DMS 273 (cell line): ENCODE results near the gene CCL17.
A peak's percentile ranks its signal among the peaks of the same experiment; 100 is the strongest.
"Not testable (repeated sequence)": the region's sequence is repeated elsewhere in the genome, so short reads cannot be mapped to it uniquely, and the experiment has no call there.

Experiments
- DNase-seq: peaks from one replicate; lab custom pipeline; 2025; ENCODE audit not compliant: unreplicated experiment; lab: John Stamatoyannopoulos, UW

CCL17 gene

DNA sequence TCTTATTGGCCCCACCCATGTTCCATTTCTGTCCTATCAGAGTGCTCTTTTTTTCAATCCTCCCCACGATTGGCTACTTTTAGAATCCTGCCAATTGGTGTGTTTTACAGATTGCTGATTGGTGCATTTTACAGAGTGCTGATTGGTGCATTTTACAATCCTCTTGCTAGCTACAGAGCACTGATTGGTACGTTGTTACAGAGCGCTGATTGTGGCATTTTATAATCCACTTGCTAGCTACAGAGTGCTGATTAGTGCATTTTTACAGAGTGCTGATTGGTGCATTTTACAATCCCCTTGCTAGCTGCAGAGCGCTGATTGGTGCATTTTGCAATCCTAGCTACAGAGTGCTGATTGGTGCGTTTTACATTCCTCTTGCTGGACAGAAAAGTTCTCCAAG is 9.5 kb upstream of the CCL17 start:
- DNase-seq: no peak

DNA sequence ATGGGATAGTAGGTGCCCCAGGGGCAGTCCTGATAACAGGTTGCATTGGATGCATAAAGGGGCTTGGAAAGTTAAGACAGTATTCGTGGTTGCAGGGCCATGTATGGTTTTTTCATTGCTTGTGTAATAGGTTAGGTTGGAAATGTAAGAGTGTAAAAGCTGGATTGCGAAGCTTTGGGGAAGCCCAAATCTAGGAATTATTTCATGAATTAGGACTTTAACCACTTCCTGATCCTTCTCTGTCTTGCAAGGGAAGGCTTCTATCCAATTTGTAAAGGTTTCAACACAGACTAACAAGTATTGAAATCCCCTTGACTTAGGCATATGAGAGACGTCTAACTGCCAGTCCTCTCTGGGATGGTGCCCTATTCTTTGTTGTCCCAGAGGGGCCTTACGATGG is 7.8 kb upstream of the CCL17 start:
- DNase-seq: no peak

DNA sequence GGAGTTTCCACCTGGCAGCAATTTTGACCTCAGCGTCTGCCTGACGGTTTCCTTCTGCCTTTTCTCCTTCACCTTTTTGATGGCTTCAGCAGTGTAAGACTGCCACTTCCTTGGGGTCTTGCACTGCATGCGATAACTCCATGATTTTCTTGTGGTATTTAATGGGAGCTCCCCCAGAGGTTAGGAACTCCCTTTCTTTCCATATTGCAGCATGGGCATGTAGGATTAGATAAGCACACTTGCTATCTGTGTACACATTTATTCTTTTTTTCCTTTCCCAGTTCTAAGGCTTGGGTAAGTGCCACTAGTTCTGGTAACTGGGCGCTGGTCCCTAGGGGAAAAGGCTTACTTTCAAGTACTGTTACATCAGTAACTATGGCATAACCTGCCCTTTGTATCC is 7.1 kb upstream of the CCL17 start:
- not testable (repeated sequence) for DNase-seq

DNA sequence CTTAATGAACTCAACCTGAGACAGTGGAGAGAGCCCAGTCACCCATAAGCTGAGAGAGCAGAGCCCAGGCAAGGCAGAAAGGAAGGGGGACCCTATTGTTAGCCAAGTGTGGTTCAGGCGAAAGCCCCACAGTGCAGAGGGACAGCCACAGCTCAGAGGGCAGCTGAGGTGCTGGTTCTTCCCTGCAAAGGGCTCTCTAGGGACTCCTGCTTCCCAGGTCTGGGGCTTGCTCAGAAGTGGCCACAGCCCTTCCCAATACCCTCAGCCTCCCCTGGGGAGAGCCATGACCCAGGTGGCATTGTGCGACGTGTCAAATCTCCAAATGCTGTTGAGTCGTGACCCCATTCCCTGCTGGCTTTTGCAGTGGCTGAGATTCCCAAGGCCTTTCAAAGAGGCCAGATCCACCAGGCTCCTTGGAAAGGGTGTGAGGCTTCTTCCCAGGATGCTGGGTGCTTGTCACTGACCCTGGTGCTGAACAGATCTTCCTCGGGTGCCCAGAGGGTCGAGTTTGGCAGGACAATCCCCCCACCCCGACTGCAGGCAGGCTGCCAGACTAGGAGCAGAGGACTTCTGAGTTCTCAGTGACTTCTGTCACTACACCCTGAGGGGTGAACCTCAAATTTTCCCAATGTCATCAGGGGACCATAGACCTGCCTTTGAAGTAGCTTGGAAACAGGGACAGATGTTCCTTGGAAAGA is 2.5 kb upstream of the CCL17 start:
- DNase-seq: no peak

DNA sequence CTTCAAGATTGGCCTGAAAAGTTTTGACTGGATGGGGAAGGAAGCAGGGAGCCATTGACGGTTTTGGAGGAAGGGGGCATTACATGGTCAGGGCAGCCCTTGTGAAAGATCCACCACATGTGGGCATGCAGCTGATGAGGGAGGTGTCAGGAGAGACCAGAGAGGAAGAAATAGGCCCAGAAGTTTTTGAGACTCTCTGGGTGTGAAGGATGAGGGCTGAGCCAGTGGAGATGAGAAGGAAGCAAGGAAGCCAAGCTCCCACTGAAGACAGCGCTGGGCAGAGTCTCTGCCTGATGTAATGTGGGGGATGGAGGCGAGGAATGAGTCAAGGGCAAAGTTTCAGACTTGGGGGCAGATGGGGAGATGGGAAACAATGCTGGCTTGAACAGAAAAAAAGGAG is 530 bp downstream of the CCL17 start:
- DNase-seq: no peak

DNA sequence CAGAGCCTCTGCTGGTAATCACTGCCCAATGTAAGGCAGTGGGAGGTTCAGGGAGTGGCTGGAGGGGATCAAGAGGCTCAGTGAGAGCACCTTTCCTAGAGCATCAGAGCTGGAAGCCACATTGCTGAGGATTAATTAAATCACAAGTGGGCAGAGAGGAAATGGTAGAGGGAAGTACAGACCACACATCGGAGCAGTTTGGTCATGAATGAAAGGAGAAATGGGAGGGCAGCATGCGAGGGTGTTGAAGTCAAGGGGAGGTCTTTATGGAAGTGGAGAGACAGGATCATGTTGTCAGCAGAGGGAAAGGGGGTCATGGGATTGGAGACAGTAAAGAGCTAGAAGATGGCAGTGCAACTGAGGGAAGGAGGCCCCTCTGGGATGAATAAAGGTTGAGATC is 2.3 kb downstream of the CCL17 start:
- DNase-seq: no peak

DNA sequence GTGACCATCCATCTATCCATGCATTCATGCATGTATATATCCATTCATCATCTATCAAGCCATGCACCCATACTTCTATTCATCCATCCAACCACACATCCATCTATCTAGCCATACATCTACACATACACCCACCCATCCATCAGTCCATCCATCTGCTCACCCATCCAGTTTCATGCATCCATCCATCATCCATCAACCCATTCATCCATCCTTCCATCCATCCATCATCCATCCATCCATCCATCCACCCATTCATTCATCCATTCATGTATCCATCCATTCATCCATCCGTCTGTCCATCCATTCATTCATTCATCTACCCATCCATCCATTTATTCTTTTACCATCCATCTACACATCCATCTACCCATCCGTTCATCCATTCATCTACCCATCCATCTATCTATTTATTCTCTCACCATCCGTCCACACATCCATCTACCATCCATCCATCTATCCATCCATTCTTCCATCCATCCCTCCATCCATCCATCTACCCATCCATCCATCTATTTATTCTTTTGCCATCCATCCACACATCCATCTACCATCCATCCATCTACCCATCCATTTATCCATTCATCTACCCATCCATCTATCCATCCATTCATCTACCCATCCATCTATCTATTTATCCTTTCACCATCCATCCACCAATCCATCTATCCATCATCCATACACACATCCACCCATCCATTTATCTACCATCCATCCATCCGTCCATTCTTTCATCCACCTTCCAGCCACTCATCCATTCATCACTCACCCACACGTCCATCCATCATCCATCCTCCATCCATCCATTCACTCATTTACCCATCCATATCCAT is 3.2 kb downstream of the CCL17 start:
- no peak for DNase-seq

DNA sequence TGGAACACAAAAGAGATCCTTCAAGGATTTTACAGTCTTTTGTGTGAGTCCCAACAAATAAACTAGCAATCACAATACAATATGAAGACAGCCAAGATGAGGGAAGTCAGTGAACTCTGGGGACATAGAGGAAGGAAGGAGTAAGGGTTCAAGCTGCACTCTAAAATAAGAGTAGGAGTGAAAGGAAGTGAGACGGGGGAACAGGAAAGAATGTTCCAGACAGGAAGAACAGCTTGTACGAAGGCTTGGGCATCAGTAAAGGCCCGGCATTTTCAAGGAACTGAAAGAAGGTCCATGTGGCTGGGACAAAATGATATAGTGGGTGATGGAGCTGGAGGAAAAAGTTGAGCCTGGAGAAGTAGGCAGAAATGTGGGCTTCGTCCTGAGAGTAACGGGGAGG is 4.5 kb downstream of the CCL17 start:
- no peak for DNase-seq

DNA sequence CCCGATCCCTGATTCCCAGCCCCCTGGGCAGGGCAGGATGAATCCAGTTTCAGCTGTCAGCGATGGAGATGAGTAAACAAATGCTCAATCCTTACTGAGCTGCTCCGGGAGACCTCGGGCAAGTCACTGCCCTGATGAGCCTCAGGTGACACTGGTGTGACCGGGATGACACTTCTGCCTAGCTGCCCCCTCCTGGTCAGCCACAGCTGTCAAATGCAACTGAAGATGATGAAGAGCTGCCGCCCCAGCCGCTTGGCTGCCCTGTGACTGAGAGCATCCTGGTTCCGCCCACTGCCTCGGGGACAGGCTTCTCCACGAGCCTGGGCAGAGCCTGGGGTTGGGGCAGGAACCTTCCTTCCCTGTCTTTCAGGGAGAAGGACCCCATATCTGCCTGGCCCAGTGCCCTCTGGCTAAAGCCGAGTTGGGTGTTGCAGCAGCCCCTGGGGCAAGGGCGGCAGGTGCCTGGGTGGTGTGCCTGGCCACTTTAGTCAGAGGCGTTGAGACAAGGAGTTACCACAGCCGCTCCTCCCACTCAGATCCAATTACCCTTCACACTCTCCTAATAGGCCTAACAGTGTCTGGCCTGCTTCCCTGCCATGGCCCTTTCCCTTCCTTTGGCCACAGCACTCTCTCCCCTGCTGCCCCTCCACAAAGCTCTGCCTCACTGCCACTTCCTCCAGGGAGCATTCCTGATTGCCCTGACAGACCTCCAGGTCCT is 5.5 kb downstream of the CCL17 start:
- DNase-seq: peak; percentile 29

DNA sequence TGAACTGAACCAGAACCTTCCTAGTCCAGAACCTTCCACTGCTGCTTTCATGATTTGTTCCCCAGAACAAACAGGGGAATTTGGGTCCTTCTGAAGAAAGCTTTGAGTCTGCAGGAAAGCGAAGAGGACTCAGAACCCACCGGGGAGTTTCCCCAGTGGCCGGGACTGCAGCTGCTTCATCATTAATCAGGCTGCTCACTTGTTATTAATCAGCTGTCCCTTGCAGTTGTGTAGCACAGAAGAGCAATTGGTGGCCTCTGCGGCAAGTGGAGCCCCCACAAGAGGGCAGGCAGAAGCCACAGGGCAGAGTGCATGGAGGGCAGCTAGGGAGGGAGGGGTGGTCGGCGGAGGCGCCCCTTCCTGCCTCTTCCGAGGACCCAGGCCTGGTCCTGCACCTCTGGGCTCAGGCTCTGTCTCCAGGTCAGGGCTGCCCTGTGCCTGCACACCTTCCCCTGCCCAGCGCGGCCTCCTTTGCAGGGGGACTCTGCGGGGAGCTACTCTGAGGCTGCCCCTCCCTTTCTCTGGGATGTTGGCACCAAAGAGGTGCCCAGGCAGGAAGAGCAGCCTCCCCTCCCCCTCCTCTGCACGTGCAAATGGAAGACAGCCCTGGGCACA is 6.9 kb downstream of the CCL17 start:
- DNase-seq: no peak

DNA sequence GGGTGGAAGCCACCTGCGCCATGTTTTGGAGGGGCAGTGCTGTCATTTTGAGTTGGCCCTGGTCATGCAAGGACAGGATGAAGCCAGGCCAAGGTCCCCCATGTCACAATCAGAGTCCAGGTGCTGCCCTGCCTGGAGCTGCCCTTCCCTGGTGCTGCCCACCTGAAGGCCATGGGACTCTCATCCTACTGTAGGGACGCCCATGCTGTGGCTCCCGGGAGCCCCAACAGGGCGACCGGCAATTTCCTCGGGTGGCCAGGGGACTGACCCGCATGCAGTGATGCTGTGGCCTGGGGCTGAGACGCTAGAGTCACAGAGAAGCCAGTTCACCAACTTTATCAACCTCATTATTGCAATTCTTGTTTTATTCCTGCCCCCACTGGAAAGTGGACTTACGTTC is 8.0 kb downstream of the CCL17 start:
- no peak for DNase-seq

DNA sequence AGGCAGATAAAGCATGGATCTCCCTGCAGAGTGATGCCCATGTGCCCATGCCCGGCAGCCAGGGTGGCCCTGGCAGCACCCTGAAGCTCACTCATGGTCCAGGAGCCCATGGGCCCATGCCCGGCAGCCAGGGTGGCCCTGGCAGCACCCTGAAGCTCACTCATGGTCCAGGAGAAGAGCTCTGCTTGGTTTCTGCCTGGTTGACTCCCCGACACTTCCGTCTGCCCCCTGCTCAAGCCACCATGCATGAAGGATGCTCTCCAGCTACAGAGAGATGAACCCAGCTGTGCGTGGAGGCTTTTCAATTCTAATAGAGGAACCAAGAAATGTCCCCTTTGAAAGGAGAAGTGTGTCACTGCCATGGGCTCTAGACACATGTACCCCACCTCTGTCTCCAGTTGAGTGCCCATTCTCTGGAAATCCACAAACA is 8.7 kb downstream of the CCL17 start:
- no peak for DNase-seq

DNA sequence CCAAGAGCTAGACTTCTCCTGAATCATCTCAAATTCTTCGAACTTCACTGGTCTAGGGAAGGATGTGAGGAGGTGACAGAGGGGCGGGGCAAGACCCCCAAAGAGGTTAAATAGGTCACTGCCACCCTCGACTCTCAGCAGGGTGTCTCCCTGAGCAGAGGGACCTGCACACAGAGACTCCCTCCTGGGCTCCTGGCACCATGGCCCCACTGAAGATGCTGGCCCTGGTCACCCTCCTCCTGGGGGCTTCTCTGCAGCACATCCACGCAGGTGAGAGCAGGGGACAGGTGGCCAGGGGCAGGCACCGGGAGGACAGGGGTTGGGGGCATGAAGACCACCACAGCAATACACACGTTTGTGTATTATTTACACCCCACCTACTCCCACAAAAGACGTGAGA is 9.2 kb downstream of the CCL17 start:
- DNase-seq: no peak

DNA sequence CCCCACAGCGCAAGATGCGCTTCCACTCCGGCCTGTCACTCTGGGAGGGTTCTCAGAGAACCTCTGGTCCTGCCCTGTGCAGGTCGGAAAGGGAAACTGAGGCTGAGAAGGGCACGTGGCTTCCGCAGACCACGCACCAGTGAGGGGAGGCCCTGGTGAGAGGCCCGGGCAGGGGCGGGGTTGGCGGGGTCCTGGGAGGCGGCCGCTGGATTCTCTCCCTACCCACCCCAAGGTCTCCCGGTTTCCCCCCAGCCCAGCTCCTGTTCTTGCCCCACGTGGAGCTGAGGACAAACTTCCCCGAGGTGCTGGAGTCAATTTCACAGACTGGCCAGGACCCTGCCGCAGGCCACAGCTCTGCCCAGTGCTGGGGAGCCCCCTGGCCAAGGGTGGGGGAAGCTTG is 11.5 kb downstream of the CCL17 start:
- no peak for DNase-seq

DNA sequence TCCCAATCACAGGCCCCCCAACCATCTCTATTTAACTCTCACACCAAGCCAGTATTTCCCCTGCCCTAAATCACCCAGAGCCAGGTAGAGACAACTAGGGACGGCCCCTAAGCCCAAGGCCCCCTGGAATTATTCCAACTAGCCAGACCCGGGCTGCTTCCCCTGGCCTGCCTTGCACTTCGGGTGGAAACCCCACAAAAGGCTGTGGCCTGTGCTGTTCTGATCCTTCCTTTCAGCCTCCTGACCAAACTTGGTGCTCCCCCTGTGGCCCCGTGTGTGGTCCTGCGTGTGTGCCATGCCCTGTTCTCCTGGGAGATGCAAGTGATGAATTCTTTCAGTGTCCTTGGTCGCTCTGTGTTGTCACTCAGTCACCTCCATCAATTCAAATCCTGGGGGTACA is 14.9 kb downstream of the CCL17 start:
- no peak for DNase-seq

DNA sequence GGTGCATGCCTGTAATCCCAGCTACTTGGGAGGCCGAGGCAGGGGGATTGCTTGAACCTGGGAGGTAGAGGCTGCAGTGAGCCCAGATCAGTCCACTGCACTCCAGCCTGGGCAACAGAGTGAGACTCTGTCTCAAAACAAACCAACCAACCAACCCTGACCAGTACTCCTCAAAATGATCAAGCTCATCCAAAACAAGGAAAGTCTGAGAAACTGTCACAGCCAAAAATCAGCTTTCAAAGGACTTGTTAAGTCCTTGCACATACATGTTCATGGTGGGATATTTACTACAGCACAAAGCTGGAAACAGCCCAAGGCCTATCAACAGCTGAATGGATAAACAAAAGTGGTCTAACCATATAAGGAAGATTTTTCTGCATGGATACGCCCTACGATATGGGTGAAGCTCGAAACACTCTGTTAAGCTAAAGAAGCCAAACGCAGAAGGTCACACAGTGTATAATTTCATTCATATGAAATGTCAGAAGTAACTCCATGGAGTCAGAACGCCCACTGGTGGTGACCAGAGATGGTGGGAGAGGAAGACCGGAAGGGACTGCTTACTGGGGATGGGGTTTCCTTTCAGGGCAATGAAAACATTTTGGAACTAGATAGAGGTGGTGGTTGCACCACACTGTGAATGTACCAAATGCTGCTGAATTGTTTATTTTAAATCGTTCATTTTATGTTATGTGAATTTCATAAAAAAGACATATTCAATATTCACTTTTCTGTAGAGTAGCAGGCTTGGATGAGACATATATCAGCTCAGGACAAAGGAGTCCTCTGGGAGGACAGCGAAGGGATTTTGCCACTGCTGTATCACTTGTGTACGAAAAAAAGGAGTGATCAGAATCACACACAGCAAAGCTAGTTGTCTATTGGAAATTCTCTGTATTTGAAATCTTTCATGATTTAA is 17.7 kb downstream of the CCL17 start:
- peak; percentile 87 for DNase-seq

DNA sequence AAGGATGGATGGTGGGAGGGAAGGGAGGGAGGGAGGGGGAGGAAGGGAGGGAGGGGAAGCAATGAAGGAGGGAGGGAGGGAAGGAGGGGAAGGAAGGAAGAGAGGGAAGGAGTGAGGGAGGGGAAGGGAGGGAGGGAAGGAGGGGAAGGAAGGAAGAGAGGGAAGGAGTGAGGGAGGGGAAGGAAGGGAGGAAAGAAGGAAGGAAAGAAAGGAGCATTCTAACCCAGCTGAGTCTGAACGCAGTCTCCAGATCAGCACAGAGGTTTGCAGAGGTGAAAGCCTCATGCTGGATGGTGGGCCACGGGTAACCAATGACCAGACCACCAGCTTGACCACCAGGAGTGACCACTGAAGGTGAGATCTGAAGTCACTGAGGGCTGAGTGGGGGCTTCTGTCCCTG is 18.6 kb downstream of the CCL17 start:
- no peak for DNase-seq

DNA sequence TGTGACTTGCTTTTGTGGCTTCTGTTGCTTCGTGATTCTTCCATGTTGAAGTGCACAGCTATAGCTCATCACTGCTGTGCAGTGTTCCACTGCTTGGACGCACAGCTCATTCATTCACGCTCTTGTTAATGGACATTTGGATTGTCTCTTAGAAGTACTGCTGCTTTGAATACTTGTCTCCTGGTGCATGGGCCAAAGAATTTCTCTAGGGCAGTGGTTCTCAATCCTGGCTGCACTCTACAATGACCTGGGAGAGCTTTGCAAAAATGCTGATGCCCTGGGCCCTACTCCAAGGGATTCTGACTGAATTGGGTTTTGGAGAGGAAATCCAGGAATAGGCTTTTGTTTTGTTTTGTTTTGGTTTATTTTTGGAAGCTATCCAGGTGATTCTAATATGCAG is 20.0 kb downstream of the CCL17 start:
- no peak for DNase-seq

DNA sequence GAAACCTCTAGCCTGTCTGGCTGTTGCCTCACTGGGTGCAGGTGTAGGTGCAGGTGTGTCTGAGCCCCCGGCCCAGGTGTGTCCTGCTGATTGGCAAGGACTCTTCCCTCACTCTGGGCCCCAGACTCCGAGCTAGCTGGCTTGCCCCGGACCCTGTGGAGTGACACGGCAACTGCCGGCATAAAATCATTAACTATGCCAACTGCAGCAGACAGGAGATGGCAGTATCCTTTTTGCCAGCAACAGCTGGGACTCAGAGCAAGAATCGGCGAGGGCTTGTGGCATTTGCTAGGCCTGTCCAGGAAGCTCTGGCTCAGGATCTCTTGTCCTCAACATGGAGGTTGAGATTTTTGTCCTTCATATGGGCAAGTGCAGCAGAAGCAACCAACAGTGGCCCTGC is 21.8 kb downstream of the CCL17 start:
- peak; percentile 20 for DNase-seq

DNA sequence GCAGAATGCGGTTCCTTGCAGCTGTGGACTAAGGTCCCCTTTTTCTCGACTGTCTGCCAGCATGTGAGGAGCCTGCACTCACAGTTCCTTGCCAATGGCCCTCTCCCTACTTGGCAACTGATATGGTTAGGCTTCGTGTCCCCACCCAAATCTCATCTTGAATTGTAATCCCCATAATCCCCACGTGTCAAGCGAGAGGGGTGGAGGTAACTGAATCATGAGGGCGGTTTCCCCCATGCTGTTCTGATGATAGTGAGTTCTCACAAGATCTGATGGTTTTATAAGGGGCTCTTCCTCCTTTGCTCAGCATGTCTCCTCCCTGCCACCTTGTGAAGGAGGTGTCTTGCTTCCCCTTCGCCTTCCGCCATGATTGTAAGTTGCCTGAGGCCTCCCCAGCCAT is 22.7 kb downstream of the CCL17 start:
- DNase-seq: no peak

DNA sequence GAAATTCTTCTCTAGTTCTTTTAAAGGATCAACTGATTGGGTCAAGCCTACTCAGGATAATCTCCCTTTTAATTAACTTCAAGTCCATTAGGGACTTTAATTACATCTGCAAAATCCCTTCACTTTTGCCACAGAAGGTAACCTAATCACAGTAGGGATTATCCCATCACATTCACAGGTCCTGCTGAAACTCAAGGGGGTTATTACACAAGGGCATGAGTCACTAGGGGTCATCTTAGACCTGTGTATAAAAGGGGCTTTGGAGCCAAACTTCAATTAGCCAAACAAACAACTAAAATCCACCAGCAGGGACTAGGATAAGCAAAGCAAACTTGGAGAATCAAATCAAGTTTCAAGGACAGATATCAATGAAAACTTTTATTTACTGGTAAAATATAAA is 23.3 kb downstream of the CCL17 start:
- no peak for DNase-seq
